ENCODE measurements around the gene MT1X.

DNA sequence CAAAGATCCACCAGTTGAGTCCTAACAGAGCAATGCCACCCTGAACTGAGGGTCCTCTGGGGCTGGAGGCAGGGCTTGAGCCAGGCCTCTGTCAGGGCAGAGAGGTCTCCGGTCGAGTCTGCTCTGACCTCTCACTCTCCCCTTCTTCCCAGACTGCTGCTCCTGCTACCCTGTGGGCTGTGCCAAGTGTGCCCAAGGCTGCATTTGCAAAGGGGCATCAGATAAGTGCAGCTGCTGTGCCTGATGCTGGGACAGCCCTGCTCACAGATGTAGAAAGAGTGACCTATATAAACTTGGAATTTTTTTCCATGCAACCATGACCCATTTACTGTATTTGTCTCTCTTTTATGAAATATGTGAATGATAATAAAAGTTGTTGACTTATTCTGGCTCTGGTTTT is 33.0 kb upstream of the MT1X start:
- TF ChIP-seq, protein P1, sequence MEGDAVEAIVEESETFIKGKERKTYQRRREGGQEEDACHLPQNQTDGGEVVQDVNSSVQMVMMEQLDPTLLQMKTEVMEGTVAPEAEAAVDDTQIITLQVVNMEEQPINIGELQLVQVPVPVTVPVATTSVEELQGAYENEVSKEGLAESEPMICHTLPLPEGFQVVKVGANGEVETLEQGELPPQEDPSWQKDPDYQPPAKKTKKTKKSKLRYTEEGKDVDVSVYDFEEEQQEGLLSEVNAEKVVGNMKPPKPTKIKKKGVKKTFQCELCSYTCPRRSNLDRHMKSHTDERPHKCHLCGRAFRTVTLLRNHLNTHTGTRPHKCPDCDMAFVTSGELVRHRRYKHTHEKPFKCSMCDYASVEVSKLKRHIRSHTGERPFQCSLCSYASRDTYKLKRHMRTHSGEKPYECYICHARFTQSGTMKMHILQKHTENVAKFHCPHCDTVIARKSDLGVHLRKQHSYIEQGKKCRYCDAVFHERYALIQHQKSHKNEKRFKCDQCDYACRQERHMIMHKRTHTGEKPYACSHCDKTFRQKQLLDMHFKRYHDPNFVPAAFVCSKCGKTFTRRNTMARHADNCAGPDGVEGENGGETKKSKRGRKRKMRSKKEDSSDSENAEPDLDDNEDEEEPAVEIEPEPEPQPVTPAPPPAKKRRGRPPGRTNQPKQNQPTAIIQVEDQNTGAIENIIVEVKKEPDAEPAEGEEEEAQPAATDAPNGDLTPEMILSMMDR (IDR thresholded peaks at IDR 0.05; ENCODE audit: low read length): no peak
- TF ChIP-seq EZH2 (optimal IDR thresholded peaks at IDR 0.05; ENCODE audit: low read depth, low read length) (no peak), EZH2phosphoT487 (IDR thresholded peaks at IDR 0.05; ENCODE audit: low read length) (no peak)

All from MM.1S (cell line).